Stimulated activated CD8-positive, alpha-beta memory T cell treated with anti-CD3 and anti-CD28 coated beads, Interleukin-2, amount 100 ng/mL, for 48 hours (primary cell): ENCODE measurements around the gene NOL11.
"Not testable (repeated sequence)": the region's sequence is repeated elsewhere in the genome, so short reads cannot be mapped to it uniquely, and the experiment has no call there.

Source experiments
- DNase-seq, 2 donors: peaks; one replicate each; pipeline ENCODE4 v3.0.0-alpha.2; 2020; ENCODE audit warnings: low read depth in 2 of 2

The NOL11 gene

DNA sequence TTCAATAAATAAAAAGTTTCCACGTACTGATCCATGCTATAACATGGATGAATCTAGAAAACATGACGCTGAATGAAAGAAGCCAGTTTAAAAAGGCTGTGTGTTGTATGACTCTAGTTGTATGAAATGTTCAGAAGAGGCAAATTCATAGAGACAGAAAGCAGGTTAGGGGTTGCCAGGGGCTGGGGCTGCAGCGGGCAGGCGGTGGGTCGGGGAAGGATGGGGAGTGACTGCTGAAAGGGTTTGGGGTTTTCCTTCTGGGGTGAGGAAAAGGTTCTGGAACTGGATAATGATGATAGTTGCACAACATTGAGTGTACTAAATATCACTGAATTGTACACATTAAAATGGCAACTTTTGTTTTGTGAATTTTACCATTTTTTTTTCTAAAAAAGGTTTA lies 36.3 kb downstream of the NOL11 start:
- no peak for DNase-seq

DNA sequence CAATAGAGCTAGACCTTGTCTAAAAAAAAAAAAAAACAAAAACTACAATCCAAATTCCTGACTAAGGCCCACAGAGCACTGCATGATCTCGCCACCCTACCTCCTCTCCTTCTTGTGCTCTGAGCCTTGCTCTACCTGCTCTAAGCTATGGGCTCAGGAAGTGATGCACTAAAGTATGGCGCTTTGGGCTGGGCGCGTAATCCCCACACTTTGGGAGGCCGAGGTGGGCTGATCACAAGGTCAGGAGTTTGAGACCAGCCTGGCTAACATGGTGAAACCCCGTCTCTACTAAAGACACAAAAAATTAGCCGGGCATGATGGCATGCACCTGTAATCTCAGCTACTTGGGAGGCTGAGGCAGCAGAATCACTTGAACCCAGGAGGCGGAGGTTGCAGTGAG lies 37.0 kb downstream of the NOL11 start:
- not testable (repeated sequence) for DNase-seq

DNA sequence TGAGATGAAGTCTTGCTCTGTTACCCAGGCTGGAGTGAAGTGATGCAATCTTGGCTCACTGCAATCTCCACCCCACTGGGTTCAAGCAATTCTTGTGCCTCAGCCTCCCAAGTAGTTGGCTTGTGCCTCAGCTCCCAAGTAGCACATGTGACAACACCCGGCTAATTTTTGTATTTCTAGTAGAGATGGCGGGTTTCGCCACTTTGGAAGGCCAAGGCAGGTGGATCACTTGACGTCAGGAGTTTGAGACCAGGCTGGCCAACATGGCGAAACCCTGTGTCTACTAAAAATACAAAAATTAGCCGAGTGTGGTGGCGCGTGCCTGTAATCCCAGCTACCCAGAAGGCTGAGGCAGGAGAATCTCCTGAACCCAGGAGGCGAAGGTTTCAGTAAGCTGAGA lies 39.0 kb downstream of the NOL11 start:
- not testable (repeated sequence) for DNase-seq

DNA sequence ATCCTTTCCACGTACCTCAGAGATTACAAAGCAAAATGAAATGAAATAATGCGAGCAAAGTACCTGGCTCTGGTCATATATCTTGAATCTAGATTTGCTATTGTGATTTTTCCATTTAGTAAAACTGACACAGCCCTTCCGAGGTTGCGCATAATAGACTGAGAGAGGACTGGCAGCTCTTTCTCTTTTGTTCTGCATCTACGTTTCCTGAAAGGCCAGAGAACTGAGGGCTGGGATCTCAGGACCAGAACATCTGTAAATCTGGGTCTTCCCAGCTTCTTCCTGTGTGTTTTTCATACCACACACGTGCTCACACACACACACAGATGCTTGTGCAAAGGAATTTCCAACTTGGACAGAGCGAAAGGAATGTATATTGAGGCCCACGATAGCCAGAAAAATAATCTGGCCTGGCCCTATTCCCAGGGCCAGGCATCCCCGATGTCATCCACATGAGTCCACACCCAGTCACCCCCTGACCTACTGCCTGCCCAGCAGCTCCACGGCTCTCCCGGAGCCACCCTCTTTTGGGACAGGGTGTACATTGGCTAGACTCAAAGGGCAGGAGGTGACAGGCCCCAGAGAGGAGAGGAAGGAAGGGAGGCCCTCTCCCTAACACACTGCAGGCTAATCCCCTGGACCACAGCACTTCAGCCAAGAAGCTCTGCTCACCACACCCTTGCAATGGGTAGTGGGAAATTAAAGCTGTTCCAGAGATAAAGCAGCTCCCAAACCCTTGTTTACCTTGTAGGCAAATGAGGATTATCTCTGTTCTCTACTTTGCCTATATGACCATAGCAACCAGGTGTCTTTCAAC lies 41.8 kb downstream of the NOL11 start:
- DNase-seq = no peak

DNA sequence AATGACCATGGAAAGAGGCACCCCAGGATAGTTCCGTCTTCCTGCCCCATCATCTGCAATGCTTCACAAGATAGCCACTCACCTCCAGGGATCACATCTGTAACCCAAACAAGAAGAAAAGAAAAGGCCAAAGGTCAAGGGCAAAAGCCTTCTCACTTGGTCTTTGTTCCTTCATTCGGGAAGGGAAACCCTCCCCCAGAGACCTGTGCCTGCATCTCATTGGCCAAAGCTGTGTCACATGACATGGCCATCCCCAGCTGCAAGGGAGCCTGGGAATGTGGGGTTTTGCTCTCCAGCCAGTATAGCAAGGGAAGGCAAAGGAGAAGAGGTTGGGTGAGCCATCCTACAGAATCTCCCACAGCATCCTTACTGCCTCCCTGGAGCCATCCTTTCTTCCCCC lies 47.9 kb downstream of the NOL11 start:
- no peak for DNase-seq

DNA sequence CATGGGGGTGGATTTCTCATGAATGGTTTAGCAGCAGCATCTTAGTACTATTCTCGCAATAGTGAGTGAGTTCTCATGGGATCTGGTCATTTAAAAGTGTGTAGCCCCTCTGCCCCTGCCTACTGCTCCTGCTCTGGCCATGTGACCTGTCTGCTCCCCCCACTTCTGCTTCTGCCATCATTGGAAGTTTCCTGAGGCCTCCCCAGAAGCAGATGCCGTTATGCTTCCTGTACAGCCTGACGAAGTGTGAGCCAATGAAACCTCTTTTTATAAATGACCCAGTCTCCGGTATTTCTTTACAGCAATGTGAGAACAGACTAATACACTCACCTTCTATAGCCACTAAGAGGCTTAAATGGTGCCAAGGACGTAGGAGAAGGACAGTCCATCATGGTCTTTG lies 51.5 kb downstream of the NOL11 start:
- DNase-seq = no peak

DNA sequence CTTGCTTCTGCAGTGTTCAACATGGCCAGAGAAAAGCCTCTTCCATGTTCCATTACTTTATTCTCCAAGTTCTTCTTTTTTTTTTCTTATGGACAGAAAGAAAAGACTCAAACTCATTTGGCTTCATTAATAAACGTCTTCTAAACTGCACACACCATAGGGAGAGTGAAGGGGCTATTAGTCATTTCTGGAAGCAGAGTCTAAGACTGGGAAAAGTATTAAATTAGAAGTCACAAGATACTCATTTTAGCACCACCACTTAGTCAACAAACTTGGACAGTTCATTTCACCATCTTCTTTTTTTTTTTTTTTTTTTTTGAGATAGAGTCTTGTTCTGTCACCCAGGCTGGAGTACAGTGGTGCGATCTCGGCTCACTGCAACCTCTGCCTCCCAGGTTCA lies 52.8 kb downstream of the NOL11 start:
- DNase-seq = no peak

DNA sequence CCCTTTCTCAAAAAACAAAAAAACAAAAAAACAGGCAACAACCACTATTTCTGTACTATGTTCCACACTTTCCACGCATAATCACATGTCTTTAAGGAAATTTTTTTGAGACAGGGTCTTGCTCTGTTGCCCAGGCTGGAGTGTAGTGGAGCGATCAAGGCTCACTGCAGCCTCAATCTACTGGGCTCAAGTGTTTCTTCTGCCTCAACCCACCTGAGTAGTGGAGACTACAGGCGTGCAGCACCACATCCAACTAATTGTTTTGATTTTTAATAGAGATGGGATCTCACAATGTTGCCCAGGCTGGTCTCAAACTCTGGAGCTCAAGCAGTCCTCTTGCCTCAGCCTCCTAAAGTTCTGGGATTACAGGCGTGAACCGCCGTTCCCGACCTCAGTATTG lies 54.9 kb downstream of the NOL11 start:
- no peak for DNase-seq

DNA sequence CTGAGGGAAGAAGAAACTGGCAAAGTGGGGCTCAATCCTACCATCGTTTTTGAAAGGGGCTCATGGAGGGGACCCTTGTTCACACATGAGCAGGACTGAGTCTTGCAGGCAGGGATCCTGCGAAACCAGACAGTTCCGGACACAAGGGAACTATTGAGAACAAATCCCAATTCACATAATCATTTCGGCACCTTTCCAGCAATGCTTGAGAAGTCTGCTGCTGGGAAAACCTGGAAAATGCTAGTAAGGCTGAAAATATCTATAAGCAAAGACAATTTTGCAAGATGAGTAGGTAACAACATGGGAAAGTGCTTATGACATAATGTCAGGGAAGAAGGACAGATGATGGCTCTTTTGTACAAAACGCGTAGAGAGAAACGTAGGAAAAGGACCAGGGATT lies 55.5 kb downstream of the NOL11 start:
- DNase-seq = no peak

DNA sequence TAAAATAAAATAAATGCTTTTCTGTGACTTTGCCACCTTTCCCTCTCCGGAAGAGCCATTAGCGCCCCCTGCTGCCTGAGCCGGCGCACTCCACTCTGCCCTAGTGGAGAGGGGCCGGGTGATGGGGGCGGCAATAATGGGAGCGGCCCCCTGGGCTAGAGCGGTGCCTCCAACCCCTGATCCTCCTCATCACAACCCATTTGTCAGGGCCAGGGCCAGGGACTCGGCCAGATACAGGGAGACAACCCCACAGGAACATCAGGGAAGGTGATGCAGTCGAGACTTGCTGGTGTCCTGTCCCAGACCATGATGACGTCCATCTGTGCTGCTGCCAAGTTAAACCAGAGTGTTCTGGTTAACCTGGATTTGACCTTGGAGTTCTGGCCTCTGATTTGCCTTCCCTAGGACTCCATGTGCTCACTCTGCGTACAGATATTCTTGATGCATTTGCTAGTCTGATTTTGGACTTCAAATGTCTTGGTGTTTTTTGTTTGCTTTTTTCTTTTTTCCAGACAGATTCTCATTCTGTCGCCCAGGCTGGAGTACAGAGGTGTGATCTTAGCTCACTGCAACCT lies 61.4 kb downstream of the NOL11 start:
- DNase-seq = peak; percentile 11 to 12

DNA sequence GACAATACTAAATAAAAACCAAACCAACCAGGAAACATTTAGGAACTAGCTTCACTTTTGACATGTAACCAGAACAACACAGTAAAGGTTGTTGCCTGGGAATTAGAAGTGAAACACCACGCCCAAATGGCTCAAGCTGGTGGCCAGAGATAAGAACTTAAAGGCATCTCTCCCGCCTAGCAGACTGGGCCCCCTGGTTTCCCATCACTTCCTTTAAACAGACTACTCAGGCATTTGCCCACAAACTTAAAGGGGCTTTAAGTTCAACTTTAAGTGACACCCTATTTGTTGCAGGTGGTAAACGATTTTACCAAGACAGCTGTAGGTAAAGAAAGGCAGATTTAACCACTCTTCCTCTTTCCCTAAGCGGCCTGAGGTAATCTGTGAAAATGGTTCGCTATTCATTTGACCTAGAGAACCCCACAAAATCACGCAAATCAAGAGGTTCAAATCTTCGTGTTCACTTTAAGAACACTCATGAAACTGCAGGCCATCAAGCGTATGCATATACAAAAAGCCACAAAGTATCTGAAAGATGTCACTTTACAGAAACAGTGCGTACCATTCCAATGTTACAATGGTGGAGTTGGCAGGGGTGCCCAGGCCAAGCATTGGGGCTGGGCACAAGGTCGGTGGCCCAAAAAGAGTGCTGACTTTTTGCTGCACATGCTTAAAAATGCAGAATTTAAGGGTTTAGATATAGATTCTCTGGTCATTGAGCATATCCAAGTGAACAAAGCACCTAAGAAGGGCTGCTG lies 66.8 kb downstream of the NOL11 start:
- no peak for DNase-seq

DNA sequence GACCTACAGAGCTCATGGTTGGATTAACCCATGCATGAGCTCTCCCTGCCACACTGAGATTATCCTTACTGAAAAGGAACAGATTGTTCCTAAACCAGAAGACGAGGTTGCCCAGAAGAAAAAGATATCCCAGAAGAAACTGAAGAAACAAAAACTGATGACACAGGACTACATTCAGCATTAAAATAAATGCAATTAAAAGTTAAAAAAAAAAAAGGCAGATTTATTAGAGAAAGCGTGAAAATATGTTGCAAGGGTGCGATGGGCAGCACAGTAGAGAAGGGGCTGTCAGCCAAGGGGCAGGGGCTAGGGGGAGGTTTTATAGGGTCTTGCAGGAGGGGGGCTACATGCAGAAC lies 67.4 kb downstream of the NOL11 start:
- DNase-seq = no peak

DNA sequence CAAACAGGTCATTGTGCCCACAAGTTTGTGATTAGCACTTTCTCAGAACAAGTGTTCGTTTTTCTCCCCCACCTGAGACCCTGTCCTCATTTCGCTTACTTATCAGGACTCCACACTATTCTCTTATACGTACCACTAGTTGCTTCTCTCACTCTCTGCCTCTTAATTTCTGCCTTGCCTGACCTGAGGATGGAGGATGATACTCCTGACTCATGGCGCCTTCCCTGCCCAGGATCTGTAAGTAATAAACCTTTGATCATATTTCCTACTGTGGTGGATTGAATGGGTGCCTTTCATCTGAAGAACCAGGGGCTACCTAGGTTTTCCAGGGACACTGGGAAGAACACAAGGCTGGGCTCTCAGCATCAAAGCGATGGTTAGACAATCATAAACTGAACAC lies 67.8 kb downstream of the NOL11 start:
- DNase-seq = no peak
